Subcutaneous abdominal adipose tissue (tissue), 5 donors: Measurements from ENCODE around the gene ARID5B.

ENCODE experiments used
- H3K27ac ChIP-seq: one replicate; pipeline ENCODE4 v1.7.0; 2013; ENCODE audit warnings: low read depth, mild to moderate bottlenecking, inconsistent platforms, low read length, moderate library complexity
- H3K27me3 ChIP-seq, 5 donors: one replicate each; pipeline ENCODE4 v1.7.0; 2013; ENCODE audit warnings: low read length in 5 of 5, inconsistent platforms in 1 of 5; ENCODE audit not compliant: control insufficient read depth in 5 of 5, insufficient read depth in 4 of 5
- H3K36me3 ChIP-seq, 5 donors: one replicate each; pipeline ENCODE4 v1.7.0; 2013; ENCODE audit warnings: low read length in 5 of 5; ENCODE audit not compliant: control insufficient read depth in 5 of 5, insufficient read depth in 5 of 5
- H3K4me1 ChIP-seq, 5 donors: one replicate each; pipeline ENCODE4 v1.7.0; 2013; ENCODE audit warnings: low read length in 5 of 5, mild to moderate bottlenecking in 3 of 5, moderate library complexity in 1 of 5; ENCODE audit not compliant: control insufficient read depth in 5 of 5, insufficient read depth in 5 of 5
- H3K4me3 ChIP-seq, 5 donors: one replicate each; pipeline ENCODE4 v1.7.0; 2013; ENCODE audit warnings: low read length in 5 of 5, low read depth in 1 of 5
- H3K9ac ChIP-seq, 5 donors: one replicate each; pipeline ENCODE4 v1.7.0; 2013; ENCODE audit warnings: low read length in 5 of 5, mild to moderate bottlenecking in 4 of 5, moderate library complexity in 3 of 5
- H3K9me3 ChIP-seq, 5 donors: one replicate each; pipeline ENCODE4 v1.7.0; 2013; ENCODE audit warnings: low read length in 5 of 5; ENCODE audit not compliant: control insufficient read depth in 5 of 5
- donor health status: healthy.
- donor health status: healthy.
- donor health status: healthy.
- donor health status: healthy.
- donor health status: healthy.

Gene ARID5B

GRCh38 chr10:62015994-62016393, 114.5 kb downstream of the ARID5B start:
- H3K36me3 ChIP-seq: peaks cover 0 to 11% (median 0%) of the 10 kb centered on the region in 5 donors
- no peaks in the 10 kb centered on the region for H3K27me3 ChIP-seq
- peaks cover 0 to 43% (median 42%) of the 10 kb centered on the region in 5 donors for H3K4me1 ChIP-seq
- no peaks in the 10 kb centered on the region for H3K9me3 ChIP-seq
- H3K4me3 ChIP-seq: no peak overlapping the region
- no peak overlapping the region for H3K9ac ChIP-seq
- H3K27ac ChIP-seq: no peak overlapping the region

DNA sequence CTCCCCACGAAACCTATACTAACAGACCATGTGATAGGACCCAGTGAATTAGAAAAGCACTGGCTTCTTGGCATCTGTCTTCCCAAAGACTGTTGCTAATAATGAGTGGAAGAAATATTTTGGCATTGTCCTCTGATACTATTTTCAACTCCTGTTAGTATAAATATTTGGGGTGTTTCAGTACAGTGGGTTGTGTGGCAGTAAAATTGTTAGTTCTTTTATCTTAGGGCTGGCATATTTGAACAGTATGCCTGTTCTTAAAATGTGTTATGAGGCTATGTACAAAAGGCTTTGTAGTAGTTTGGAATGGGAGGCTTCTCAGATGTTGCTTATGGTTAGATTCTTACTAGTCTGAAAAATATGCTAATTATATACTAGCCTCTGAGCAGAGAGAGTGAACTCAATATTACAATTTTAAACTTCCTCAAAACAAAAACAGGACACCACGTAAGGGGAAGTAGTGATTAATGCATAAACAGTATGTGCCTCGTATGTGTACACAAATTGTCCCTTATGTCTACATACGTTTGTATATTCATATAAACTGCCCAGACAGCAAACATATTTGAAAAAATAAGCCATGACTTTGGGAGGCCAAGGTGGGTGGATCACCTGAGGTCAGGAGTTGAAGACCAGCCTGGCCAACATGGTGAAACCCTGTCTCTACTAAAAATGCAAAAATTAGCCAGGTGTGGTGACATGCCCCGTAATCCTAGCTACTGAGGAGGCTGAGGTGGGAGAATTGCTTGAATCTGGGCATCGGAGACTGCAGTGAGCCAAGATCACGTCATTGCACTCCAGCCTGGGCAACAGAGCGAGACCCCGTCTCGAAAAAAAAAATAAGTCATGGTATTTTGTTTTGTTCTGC, 115.4 kb downstream of the ARID5B start:
- Histone ChIP-seq H3K4me1 (peaks cover 0 to 49% (median 45%) of the 10 kb centered on the region in 5 donors), H3K36me3 (peaks cover 0 to 6% (median 0%) of the 10 kb centered on the region in 5 donors), H3K9me3 (no peaks in the 10 kb centered on the region), H3K27ac (peak overlapping the region; percentile 59), H3K9ac (peak overlapping the region in 1 of 5 donors; percentile 36), H3K27me3 (no peaks in the 10 kb centered on the region), H3K4me3 (peak overlapping the region in 2 of 5 donors; percentile 10 to 23)

DNA sequence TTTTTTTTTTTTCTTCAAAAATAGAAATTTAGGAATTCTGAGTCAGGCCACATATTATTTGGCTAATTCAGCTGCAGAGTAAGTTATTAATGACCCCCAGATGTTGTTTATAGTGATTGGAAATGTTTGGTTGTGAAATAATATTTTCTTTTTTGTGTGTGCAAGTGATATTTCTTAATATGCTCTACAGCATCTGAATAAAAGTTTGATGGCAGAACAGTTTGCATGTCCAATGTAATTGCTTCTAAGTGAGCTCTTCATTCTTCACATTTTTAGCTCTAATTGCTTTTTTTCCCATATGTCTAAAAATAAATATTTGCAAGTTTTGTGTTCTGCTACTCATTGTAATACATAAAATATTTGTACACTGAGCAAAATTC, 116.0 kb downstream of the ARID5B start:
- Histone ChIP-seq H3K27ac (peak overlapping the region; percentile 59), H3K9ac (no peak overlapping the region), H3K9me3 (no peaks in the 10 kb centered on the region), H3K4me1 (peaks cover 2 to 55% (median 51%) of the 10 kb centered on the region in 5 donors), H3K4me3 (peak overlapping the region in 1 of 5 donors; percentile 10), H3K27me3 (no peaks in the 10 kb centered on the region), H3K36me3 (peaks cover 0 to under 1% (median 0%) of the 10 kb centered on the region in 5 donors)

DNA sequence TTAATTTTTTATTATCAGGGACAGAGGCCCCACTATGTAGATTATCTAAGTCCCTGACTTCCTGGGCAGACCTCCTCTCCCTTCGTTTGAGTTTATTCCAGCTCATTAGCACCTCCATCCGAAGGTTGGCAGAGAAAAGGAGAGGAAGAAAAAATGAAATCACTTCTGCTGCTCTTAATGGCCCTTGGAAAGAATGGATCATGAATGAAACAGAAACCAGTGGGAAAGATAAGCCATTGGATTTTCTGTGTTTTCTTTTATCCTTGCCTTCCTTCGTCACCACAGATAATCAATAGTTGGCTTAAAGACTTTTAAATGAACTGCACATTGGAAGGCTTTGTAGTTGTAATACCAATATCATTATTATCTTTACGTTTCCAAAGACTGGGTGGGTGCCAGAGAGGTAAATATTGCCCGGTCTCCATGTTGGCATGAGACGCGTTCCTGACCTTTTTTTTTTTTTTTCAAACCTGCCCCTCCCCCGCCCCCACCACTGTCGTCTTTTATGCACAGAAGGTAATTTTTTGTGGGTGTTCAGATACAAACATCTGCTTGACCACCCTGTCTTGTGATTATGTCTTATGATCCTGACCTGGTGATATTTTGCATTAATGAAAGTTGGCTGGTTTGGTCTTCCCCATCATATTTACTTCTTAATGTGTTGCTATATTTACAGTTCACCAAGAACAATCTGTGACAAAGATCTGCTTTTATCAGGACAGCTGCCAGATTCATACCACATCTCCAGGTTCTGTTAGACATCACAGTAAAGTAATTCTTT, 116.8 kb downstream of the ARID5B start:
- Histone ChIP-seq H3K9ac (no peak overlapping the region), H3K36me3 (no peaks in the 10 kb centered on the region), H3K27ac (peak overlapping the region; percentile 59), H3K27me3 (no peaks in the 10 kb centered on the region), H3K4me1 (peaks cover 2 to 63% (median 59%) of the 10 kb centered on the region in 5 donors), H3K9me3 (peaks cover 0 to 2% (median 0%) of the 10 kb centered on the region in 5 donors), H3K4me3 (no peak overlapping the region)

- Histone ChIP-seq H3K27ac (peak overlapping the region; percentile 66), H3K4me1 (peaks cover 2 to 63% (median 59%) of the 10 kb centered on the region in 5 donors), H3K9me3 (peaks cover 0 to 4% (median 0%) of the 10 kb centered on the region in 5 donors), H3K9ac (no peak overlapping the region), H3K36me3 (no peaks in the 10 kb centered on the region), H3K4me3 (no peak overlapping the region), H3K27me3 (no peaks in the 10 kb centered on the region)
Observed at GRCh38 chr10:62019013-62019684, 117.7 kb downstream of the ARID5B start.

DNA sequence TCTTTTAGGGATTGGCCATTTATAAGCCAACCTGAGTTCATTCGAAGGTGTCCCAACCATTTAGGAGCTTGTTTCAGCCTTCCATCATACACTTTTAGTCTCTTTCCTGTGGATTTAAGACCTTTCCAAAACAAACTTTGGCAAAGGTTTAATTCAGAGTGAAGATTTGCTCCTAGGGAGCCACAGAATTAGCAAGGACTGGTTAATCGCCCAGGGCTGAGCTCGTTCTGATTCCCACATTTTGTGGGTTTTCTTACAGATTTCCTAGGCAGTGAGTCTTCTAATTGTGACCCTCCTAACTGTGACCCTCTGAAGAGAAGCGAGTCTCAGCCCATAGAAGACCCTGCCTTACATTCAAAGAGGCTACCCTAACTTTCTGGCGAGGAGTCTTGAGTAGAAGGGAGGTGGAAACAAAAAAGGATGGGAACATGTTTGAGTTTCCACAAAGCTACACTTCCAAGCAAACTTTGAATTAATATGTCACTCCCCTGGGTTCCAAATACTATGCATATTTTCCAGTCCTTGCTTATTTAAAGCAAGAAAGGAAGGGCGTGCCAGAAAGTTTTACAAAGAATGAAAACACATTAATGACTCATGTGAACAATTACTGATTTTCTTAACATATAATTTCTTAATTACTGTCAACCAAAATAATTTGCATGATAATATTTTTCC, 118.3 kb downstream of the ARID5B start:
- Histone ChIP-seq H3K9ac (peak overlapping the region in 1 of 5 donors; percentile 7), H3K4me1 (peaks cover 2 to 63% (median 59%) of the 10 kb centered on the region in 5 donors), H3K9me3 (peaks cover 0 to 4% (median 0%) of the 10 kb centered on the region in 5 donors), H3K36me3 (no peaks in the 10 kb centered on the region), H3K4me3 (no peak overlapping the region), H3K27me3 (no peaks in the 10 kb centered on the region), H3K27ac (peak overlapping the region; percentile 66)

DNA sequence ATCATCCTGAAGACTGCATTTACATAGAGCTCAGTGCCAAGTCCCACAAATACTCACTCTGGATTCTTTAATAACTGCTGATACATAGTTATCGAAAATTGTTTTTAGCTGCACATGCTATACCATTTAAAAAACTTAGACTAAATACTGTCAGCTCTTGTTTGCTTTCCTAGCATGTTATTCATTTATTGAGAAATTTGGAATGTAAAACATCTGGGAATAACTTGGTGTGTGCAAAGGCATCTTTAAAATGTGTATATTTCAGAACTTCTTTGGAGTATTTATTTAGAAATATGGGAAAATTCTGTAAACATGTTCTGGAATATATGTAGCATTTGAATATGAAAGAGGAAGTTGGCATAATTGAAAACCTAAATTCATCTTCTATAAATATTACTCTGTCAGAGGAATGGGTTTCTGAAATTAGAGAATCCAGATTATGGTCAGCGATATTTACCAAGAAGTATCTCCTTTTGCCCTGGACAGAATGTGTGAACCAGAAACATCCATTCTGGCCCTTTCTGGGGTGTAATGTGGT, 119.7 kb downstream of the ARID5B start:
- Histone ChIP-seq H3K9ac (no peak overlapping the region), H3K9me3 (peaks cover 0 to 4% (median 0%) of the 10 kb centered on the region in 5 donors), H3K36me3 (no peaks in the 10 kb centered on the region), H3K27ac (peak overlapping the region; percentile 34), H3K27me3 (no peaks in the 10 kb centered on the region), H3K4me3 (no peak overlapping the region), H3K4me1 (peaks cover 2 to 64% (median 60%) of the 10 kb centered on the region in 5 donors)

DNA sequence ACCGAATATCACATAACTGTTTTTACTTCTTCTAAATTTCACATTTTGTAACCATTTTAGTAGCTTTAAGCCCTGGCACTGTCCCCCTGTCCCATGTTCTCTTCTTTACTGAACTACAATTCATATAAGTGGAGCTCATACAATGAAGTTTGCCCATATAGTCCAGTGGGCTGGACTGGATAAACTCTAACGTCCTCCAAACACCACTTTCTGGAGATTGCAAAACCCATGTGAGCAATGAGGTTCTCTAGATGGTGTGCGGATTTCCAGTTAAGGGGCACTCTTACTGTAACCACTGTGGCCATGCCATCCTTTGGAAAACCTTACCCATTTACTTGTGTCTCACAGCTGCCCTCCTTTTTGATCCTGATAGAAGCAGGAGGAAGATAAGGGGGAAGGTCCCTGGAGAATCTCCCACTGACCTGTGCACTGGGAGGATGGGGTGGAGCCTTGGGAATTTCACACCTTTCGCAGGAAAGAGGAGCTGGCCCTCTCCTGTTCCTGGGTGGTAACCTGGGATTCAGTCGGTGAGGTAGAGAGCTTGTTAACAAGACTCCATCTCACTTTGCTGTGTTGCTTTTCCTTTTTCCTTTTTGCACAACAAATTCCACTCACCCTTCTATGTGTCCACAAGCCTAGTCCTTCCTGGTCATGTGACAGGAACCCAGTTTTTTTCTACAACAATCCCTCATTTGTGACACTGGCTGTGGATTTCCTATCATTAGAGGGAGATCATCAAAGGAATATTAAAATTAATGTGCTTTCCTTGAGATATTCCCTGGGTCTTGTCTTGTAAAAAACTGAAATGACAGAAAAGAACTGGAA, 120.7 kb downstream of the ARID5B start:
- peaks cover 0 to 4% (median 0%) of the 10 kb centered on the region in 5 donors for H3K9me3 ChIP-seq
- peak overlapping the region; percentile 34 for H3K27ac ChIP-seq
- H3K27me3 ChIP-seq: no peaks in the 10 kb centered on the region
- H3K9ac ChIP-seq: peak overlapping the region in 1 of 5 donors; percentile 22
- H3K4me1 ChIP-seq: peaks cover 2 to 56% (median 50%) of the 10 kb centered on the region in 5 donors
- no peak overlapping the region for H3K4me3 ChIP-seq
- H3K36me3 ChIP-seq: no peaks in the 10 kb centered on the region
